ENCODE results near the gene RUNX1. TPM values are rescaled to one million over a fixed set of nuclear protein-coding genes. Genes with fewer than 3 reads are reported as not detected.
A peak's percentile ranks its signal among the peaks of the same experiment; 100 is the strongest.

Gene RUNX1
- total RNA-seq, 1 donor from 2014 or later: 121 TPM

GRCh38 chr21:34924194-34924593 is 124.9 kb downstream of the RUNX1 start:
- DNase-seq (ENCODE audit: low spot score): no peak
- H3K27me3 Mint-ChIP-seq (ENCODE audit: low read depth): no peaks in the 10 kb centered on the region
- no peaks in the 10 kb centered on the region for H3K9me3 Mint-ChIP-seq
- H3K27ac Mint-ChIP-seq: peak overlapping the region; percentile 2
- H3K4me1 Mint-ChIP-seq (ENCODE audit: low read depth): peaks cover 61% of the 10 kb centered on the region
- H3K4me3 Mint-ChIP-seq (ENCODE audit: low read depth): no peak overlapping the region
- H3K36me3 Mint-ChIP-seq (ENCODE audit: low read depth): peaks cover 73% of the 10 kb centered on the region
- intact Hi-C loops (cut with micrococcal nuclease): no loop called here

GRCh38 chr21:34923626-34924025 is 125.5 kb downstream of the RUNX1 start:
- DNase-seq (ENCODE audit: low spot score): no peak
- intact Hi-C loops (cut with micrococcal nuclease): no loop called here
- Mint-ChIP-seq H3K27me3 (ENCODE audit: low read depth) (no peaks in the 10 kb centered on the region), H3K36me3 (ENCODE audit: low read depth) (peaks cover 69% of the 10 kb centered on the region), H3K4me1 (ENCODE audit: low read depth) (peaks cover 57% of the 10 kb centered on the region), H3K27ac (no peak overlapping the region), H3K4me3 (ENCODE audit: low read depth) (no peak overlapping the region), H3K9me3 (no peaks in the 10 kb centered on the region)

GRCh38 chr21:34923202-34923601 is 125.9 kb downstream of the RUNX1 start:
- no peak for DNase-seq (ENCODE audit: low spot score)
- Mint-ChIP-seq H3K27me3 (ENCODE audit: low read depth) (no peaks in the 10 kb centered on the region), H3K9me3 (no peaks in the 10 kb centered on the region), H3K4me3 (ENCODE audit: low read depth) (no peak overlapping the region), H3K27ac (no peak overlapping the region), H3K4me1 (ENCODE audit: low read depth) (peaks cover 56% of the 10 kb centered on the region), H3K36me3 (ENCODE audit: low read depth) (peaks cover 68% of the 10 kb centered on the region)
- intact Hi-C loops (cut with micrococcal nuclease): no loop called here

GRCh38 chr21:34922479-34922878 is 126.6 kb downstream of the RUNX1 start:
- H3K27me3 Mint-ChIP-seq (ENCODE audit: low read depth): no peaks in the 10 kb centered on the region
- no peak overlapping the region for H3K27ac Mint-ChIP-seq
- intact Hi-C loops (cut with micrococcal nuclease): no loop called here
- H3K36me3 Mint-ChIP-seq (ENCODE audit: low read depth): peaks cover 65% of the 10 kb centered on the region
- H3K4me1 Mint-ChIP-seq (ENCODE audit: low read depth): peaks cover 54% of the 10 kb centered on the region
- no peak for DNase-seq (ENCODE audit: low spot score)
- H3K4me3 Mint-ChIP-seq (ENCODE audit: low read depth): no peak overlapping the region
- no peaks in the 10 kb centered on the region for H3K9me3 Mint-ChIP-seq

GRCh38 chr21:34921151-34921550 is 128.0 kb downstream of the RUNX1 start:
- Mint-ChIP-seq H3K4me1 (ENCODE audit: low read depth) (peaks cover 51% of the 10 kb centered on the region), H3K27ac (peak overlapping the region; percentile 43), H3K4me3 (ENCODE audit: low read depth) (no peak overlapping the region), H3K27me3 (ENCODE audit: low read depth) (no peaks in the 10 kb centered on the region), H3K9me3 (no peaks in the 10 kb centered on the region), H3K36me3 (ENCODE audit: low read depth) (peaks cover 61% of the 10 kb centered on the region)
- DNase-seq (ENCODE audit: low spot score): no peak
- intact Hi-C loops (cut with micrococcal nuclease): no loop called here

GRCh38 chr21:34919406-34919805 is 129.7 kb downstream of the RUNX1 start:
- no peak overlapping the region for H3K4me3 Mint-ChIP-seq (ENCODE audit: low read depth)
- peaks cover 59% of the 10 kb centered on the region for H3K36me3 Mint-ChIP-seq (ENCODE audit: low read depth)
- intact Hi-C loops (cut with micrococcal nuclease): no loop called here
- H3K27me3 Mint-ChIP-seq (ENCODE audit: low read depth): no peaks in the 10 kb centered on the region
- no peak for DNase-seq (ENCODE audit: low spot score)
- H3K4me1 Mint-ChIP-seq (ENCODE audit: low read depth): peaks cover 45% of the 10 kb centered on the region
- H3K27ac Mint-ChIP-seq: no peak overlapping the region
- H3K9me3 Mint-ChIP-seq: no peaks in the 10 kb centered on the region

GRCh38 chr21:34916446-34916845 is 132.7 kb downstream of the RUNX1 start:
- Mint-ChIP-seq H3K36me3 (ENCODE audit: low read depth) (peaks cover 59% of the 10 kb centered on the region), H3K27ac (no peak overlapping the region), H3K27me3 (ENCODE audit: low read depth) (no peaks in the 10 kb centered on the region), H3K4me1 (ENCODE audit: low read depth) (peaks cover 45% of the 10 kb centered on the region), H3K4me3 (ENCODE audit: low read depth) (no peak overlapping the region), H3K9me3 (no peaks in the 10 kb centered on the region)
- intact Hi-C loops (cut with micrococcal nuclease): no loop called here
- no peak for DNase-seq (ENCODE audit: low spot score)

GRCh38 chr21:34915364-34915841 is 133.7 kb downstream of the RUNX1 start:
- Mint-ChIP-seq H3K4me1 (ENCODE audit: low read depth) (peaks cover 47% of the 10 kb centered on the region), H3K9me3 (no peaks in the 10 kb centered on the region)

GRCh38 chr21:34914239-34914638 is 134.9 kb downstream of the RUNX1 start:
- peaks cover 46% of the 10 kb centered on the region for H3K4me1 Mint-ChIP-seq (ENCODE audit: low read depth)
- no peak overlapping the region for H3K27ac Mint-ChIP-seq
- no peak for DNase-seq (ENCODE audit: low spot score)
- intact Hi-C loops (cut with micrococcal nuclease): no loop called here
- H3K4me3 Mint-ChIP-seq (ENCODE audit: low read depth): no peak overlapping the region
- peaks cover 53% of the 10 kb centered on the region for H3K36me3 Mint-ChIP-seq (ENCODE audit: low read depth)
- H3K9me3 Mint-ChIP-seq: no peaks in the 10 kb centered on the region
- no peaks in the 10 kb centered on the region for H3K27me3 Mint-ChIP-seq (ENCODE audit: low read depth)

More at GRCh38 chr21:34915364-34915841, 133.7 kb downstream of the RUNX1 start:
- no peak overlapping the region for H3K4me3 Mint-ChIP-seq (ENCODE audit: low read depth)
- intact Hi-C loops (cut with micrococcal nuclease): no loop called here
- H3K36me3 Mint-ChIP-seq (ENCODE audit: low read depth): peaks cover 59% of the 10 kb centered on the region
- no peak for DNase-seq (ENCODE audit: low spot score)
- no peaks in the 10 kb centered on the region for H3K27me3 Mint-ChIP-seq (ENCODE audit: low read depth)
- H3K27ac Mint-ChIP-seq: no peak overlapping the region

GRCh38 chr21:34913811-34914210 is 135.3 kb downstream of the RUNX1 start:
- Mint-ChIP-seq H3K9me3 (no peaks in the 10 kb centered on the region), H3K4me3 (ENCODE audit: low read depth) (no peak overlapping the region), H3K27me3 (ENCODE audit: low read depth) (no peaks in the 10 kb centered on the region), H3K4me1 (ENCODE audit: low read depth) (peaks cover 48% of the 10 kb centered on the region), H3K27ac (no peak overlapping the region), H3K36me3 (ENCODE audit: low read depth) (peaks cover 50% of the 10 kb centered on the region)
- intact Hi-C loops (cut with micrococcal nuclease): no loop called here
- no peak for DNase-seq (ENCODE audit: low spot score)

GRCh38 chr21:34912022-34912945 is 136.8 kb downstream of the RUNX1 start:
- Mint-ChIP-seq H3K4me1 (ENCODE audit: low read depth) (peaks cover 59% of the 10 kb centered on the region), H3K36me3 (ENCODE audit: low read depth) (peaks cover 60% of the 10 kb centered on the region), H3K27ac (peak overlapping the region; percentile 67), H3K27me3 (ENCODE audit: low read depth) (no peaks in the 10 kb centered on the region), H3K9me3 (no peaks in the 10 kb centered on the region), H3K4me3 (ENCODE audit: low read depth) (no peak overlapping the region)
- intact Hi-C loops (cut with micrococcal nuclease): no loop called here
- DNase-seq (ENCODE audit: low spot score): no peak

- H3K27ac Mint-ChIP-seq: no peak overlapping the region
- intact Hi-C loops (cut with micrococcal nuclease): no loop called here
- peaks cover 55% of the 10 kb centered on the region for H3K36me3 Mint-ChIP-seq (ENCODE audit: low read depth)
- no peaks in the 10 kb centered on the region for H3K9me3 Mint-ChIP-seq
- H3K4me1 Mint-ChIP-seq (ENCODE audit: low read depth): peaks cover 62% of the 10 kb centered on the region
- no peak overlapping the region for H3K4me3 Mint-ChIP-seq (ENCODE audit: low read depth)
- no peaks in the 10 kb centered on the region for H3K27me3 Mint-ChIP-seq (ENCODE audit: low read depth)
- DNase-seq (ENCODE audit: low spot score): no peak
Observed at GRCh38 chr21:34911360-34911759, 137.7 kb downstream of the RUNX1 start.

GRCh38 chr21:34910396-34910795 is 138.7 kb downstream of the RUNX1 start:
- H3K27me3 Mint-ChIP-seq (ENCODE audit: low read depth): no peaks in the 10 kb centered on the region
- peaks cover 63% of the 10 kb centered on the region for H3K4me1 Mint-ChIP-seq (ENCODE audit: low read depth)
- no peaks in the 10 kb centered on the region for H3K9me3 Mint-ChIP-seq
- H3K36me3 Mint-ChIP-seq (ENCODE audit: low read depth): peaks cover 47% of the 10 kb centered on the region
- no peak for DNase-seq (ENCODE audit: low spot score)
- H3K4me3 Mint-ChIP-seq (ENCODE audit: low read depth): no peak overlapping the region
- intact Hi-C loops (cut with micrococcal nuclease): no loop called here
- no peak overlapping the region for H3K27ac Mint-ChIP-seq
